HG03280 (cell line): ENCODE measurements around the gene SGO2.
"Not testable (repeated sequence)": the region's sequence is repeated elsewhere in the genome, so short reads cannot be mapped to it uniquely, and the experiment has no call there.

Experiments used
- ATAC-seq: cut with Tn5 transposase; IDR thresholded peaks from one replicate; pipeline ENCODE4 v1.9.1; 2021; ENCODE audit warnings: mild to moderate bottlenecking, moderate library complexity; ENCODE audit not compliant: unreplicated experiment

SGO2 gene

GRCh38 chr2:200620606-200621390, 94.8 kb downstream of the SGO2 start:
- no peak for ATAC-seq

- ATAC-seq, result no peak
Measured at GRCh38 chr2:200622106-200622505, 96.1 kb downstream of the SGO2 start.

GRCh38 chr2:200624026-200624425, 98.0 kb downstream of the SGO2 start:
- ATAC-seq, result no peak

- ATAC-seq, result no peak
Measured at GRCh38 chr2:200624658-200625057, 98.7 kb downstream of the SGO2 start.

GRCh38 chr2:200625282-200625681, 99.3 kb downstream of the SGO2 start:
- ATAC-seq, result no peak

- ATAC-seq, result no peak
Measured at GRCh38 chr2:200625958-200626363, 100.0 kb downstream of the SGO2 start.

GRCh38 chr2:200627110-200627770, 101.2 kb downstream of the SGO2 start:
- ATAC-seq, result no peak

GRCh38 chr2:200628461-200628860, 102.5 kb downstream of the SGO2 start:
- ATAC-seq, result not testable (repeated sequence)

GRCh38 chr2:200631287-200631686, 105.3 kb downstream of the SGO2 start:
- no peak for ATAC-seq
